BJ (cell line): Measurements from ENCODE around the gene LHFPL6. TPM values are rescaled to one million over a fixed set of nuclear protein-coding genes. Genes with fewer than 3 reads are reported as not detected.

Experiments used
- CTCF ChIA-PET: fragments of 350-600 bp; formaldehyde crosslinking; extraction: SDS; loops from one replicate; lab custom pipeline; 2021; ENCODE audit warnings: antibody characterized with exemption, inconsistent platforms; lab: Yijun Ruan, JAX
- POLR2A ChIA-PET: fragments of 300-600 bp; sonication (Branson Sonifier 250); formaldehyde crosslinking; extraction: SDS; loops from one replicate; lab custom pipeline; 2021; ENCODE audit warnings: antibody characterized with exemption; lab: Charles Lee
- DNase-seq: peaks from one replicate; pipeline ENCODE4 v3.0.0-alpha.2; 2011; ENCODE audit warnings: low read depth
- H3K27me3 ChIP-seq: 2 replicates; pipeline ENCODE4 v1.6.0; 2011; ENCODE audit warnings: low read length; ENCODE audit not compliant: control insufficient read depth, insufficient read depth
- H3K36me3 ChIP-seq: 2 replicates; pipeline ENCODE4 v1.5.1; 2011; ENCODE audit warnings: low read length; ENCODE audit not compliant: control insufficient read depth, insufficient read depth
- H3K4me3 ChIP-seq: 2 replicates; pipeline ENCODE4 v1.5.1; 2011; ENCODE audit warnings: low read depth, mild to moderate bottlenecking, control low read depth, low read length
- CTCF ChIP-seq: IDR thresholded peaks from 2 replicates; pipeline ENCODE4 v1.5.1; 2011; ENCODE audit warnings: low read depth, mild to moderate bottlenecking, control low read depth, inconsistent platforms, low read length, moderate library complexity; ENCODE audit not compliant: insufficient read depth
- polyA plus RNA-seq: library from polyadenylated mRNA; depleted of rRNA; stranded (reverse); fragments of >200 nt; gene quantifications from 2 replicates; pipeline ENCODE4 v1.2.3, GENCODE V29; 2011

The LHFPL6 gene
- polyA plus RNA-seq, 1 experiment = 69.0 TPM

DNA sequence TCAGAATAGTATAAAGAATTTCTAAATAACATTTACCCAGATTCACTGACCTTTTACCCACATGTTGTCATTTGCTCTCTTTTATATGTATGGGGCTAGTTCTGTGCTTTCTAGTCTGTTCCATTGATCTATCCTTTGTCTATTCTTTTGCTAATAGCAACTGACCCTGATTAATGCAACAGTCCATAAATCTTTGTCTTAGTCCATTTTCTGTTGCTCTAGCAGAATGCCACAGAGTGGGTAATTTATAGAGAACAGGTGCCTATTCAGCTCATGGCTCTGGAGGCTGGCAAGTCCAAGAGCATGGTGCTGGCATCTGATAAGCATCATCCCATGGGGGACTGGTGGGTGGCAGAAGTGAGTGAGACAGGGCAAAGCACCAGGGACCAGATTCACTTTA lies 52.1 kb downstream of the LHFPL6 start:
- ChIA-PET POLR2A (no interaction called here), CTCF (no interaction called here)
- no peaks in the 10 kb centered on the region for H3K27me3 ChIP-seq
- H3K36me3 ChIP-seq = no peaks in the 10 kb centered on the region
- no peak for DNase-seq
- no peak for TF ChIP-seq CTCF
- H3K4me3 ChIP-seq = no peak overlapping the region

GRCh38 chr13:39547108-39547507 lies 55.9 kb downstream of the LHFPL6 start:
- no peak for DNase-seq
- Histone ChIP-seq H3K36me3 (no peaks in the 10 kb centered on the region), H3K27me3 (no peaks in the 10 kb centered on the region), H3K4me3 (no peak overlapping the region)
- ChIA-PET POLR2A (no interaction called here), CTCF (no interaction called here)
- no peak for TF ChIP-seq CTCF

- no peak for TF ChIP-seq CTCF
- POLR2A ChIA-PET = no interaction called here
- no peaks in the 10 kb centered on the region for H3K27me3 ChIP-seq
Measured at GRCh38 chr13:39542361-39542760, 60.6 kb downstream of the LHFPL6 start.

GRCh38 chr13:39540929-39541605 lies 61.9 kb downstream of the LHFPL6 start:
- TF ChIP-seq CTCF = no peak
- Histone ChIP-seq H3K4me3 (no peak overlapping the region), H3K27me3 (no peaks in the 10 kb centered on the region), H3K36me3 (no peaks in the 10 kb centered on the region)
- no peak for DNase-seq
- ChIA-PET CTCF (interaction anchor here (0.8 kb wide), 1 partner anchor 108 kb away, joined by 3 read pairs; no protein-coding TSS in a partner anchor), POLR2A (no interaction called here)

More at GRCh38 chr13:39542361-39542760, 60.6 kb downstream of the LHFPL6 start:
- CTCF ChIA-PET = interaction anchor here (0.6 kb wide), 1 partner anchor 144 kb away, joined by 3 read pairs; no protein-coding TSS in a partner anchor
- DNase-seq = no peak
- H3K4me3 ChIP-seq = no peak overlapping the region
- H3K36me3 ChIP-seq = no peaks in the 10 kb centered on the region

DNA sequence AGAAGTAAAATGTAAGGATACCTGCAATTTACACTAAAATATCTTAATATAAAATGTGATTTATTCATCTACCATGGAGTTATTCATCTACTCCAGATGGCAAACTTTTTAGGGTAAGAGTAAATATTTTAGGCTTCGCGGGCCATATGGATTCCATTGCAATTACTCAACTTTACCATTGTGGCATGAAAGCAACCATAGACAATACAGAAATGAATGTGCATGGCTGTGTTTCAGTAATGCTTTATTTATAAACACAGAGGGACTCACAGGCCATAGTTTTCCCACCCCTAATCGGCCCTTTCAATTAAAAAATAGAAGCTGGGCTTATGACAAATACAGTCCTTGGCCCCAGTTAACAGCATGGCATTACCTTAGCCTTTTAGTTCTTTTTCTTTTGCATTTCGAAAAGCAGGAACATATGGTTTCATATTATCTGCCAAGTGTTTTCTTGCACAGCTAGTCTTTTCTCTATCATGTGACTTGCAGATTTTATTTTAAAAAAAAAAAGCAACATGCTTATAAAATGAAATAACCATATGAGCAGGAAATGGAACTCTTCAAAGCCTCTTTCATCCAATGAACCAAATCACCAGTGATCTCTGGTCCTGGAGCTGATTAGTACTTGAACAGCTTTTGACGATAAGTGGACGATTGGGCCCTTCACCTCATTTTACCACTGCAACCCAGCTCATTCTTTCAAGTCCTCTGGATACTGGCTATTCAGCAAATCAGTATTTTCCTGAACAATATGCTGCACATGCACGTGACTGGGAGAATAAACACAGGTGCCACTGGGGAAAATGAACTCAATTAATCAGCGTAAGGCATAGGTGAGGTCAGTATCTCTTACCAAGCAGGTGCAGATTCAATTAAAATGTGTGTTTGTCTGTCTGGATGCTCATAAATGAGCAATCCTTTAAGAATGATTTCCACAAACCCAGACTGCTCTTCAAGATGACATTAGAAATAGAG lies 63.9 kb downstream of the LHFPL6 start:
- ChIA-PET CTCF (interaction anchor here (1.1 kb wide), 1 partner anchor 124 kb away, joined by 4 read pairs; no protein-coding TSS in a partner anchor), POLR2A (no interaction called here)
- H3K27me3 ChIP-seq = no peaks in the 10 kb centered on the region
- DNase-seq = no peak
- TF ChIP-seq CTCF = no peak
- no peak overlapping the region for H3K4me3 ChIP-seq
- H3K36me3 ChIP-seq = no peaks in the 10 kb centered on the region
